SK-N-MC (cell line): Measurements from ENCODE around the gene RAB28.

Experiments
- EZH2 ChIP-seq: fragments of 200-600 bp; sonication (generic); IDR thresholded peaks from one replicate; pipeline ENCODE4 v1.6.1; 2017; ENCODE audit warnings: antibody characterized with exemption
- FOXP2 ChIP-seq: optimal IDR thresholded peaks from 2 replicates; pipeline ENCODE3; 2011; ENCODE audit warnings: mild to moderate bottlenecking, moderate library complexity; ENCODE audit not compliant: insufficient read depth; ENCODE audit errors: extremely low read length, control extremely low read depth
- POLR2AphosphoS5 ChIP-seq: IDR thresholded peaks from 2 replicates; pipeline ENCODE4 v1.6.1; 2012; ENCODE audit warnings: mild to moderate bottlenecking, low read depth, low read length, borderline replicate concordance

DNA sequence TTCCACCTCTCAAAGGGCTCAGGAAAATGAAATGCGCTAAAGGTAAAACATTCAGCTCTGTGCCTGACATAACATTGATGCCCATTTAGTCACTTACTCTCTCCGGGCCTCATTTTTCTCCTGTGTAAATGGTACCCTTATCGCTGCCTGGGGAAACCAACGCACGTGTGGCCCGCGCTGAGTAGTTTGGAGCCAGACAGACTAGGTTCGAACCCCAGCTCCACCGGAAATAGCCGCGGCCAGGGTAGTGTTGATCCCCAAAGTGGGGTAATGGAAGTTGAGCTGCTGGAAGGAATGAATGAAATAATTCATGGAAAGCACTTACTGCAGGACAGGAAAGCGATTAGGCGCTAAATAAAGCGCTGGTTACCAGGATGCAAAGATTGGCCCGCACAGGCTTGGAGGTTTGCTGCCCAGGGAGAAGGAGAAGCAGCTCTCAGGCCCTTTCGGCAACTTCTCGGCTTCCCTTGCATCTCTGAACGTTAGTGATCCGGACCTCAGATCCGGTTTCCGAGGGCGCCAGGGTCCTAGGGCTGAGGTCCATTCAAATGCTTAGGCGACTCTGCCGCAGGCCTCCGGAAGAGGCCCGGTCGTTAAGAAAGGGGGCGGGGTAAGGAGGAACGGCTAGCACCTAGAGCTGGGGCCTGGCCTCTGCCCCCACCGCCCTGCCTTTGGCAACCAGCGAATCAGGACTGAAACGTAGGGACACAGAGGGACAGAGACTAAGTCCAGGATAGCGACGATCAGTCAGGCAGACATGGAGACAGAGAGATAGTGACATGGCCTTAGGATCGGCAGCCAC is 46.9 kb upstream of the RAB28 start:
- TF ChIP-seq EZH2: no peak
- no peak for TF ChIP-seq POLR2AphosphoS5
- no peak for TF ChIP-seq FOXP2
